GM23338 (cell line): ENCODE measurements around the gene BLOC1S5. TPM values are rescaled to one million over a fixed set of nuclear protein-coding genes. Genes with fewer than 3 reads are reported as not detected.

Experiments
- ATAC-seq: fragments of 200-7000 bp; cut with Tn5 transposase; 3 replicates; pipeline ENCODE4 v1.9.1; 2020
- DNase-seq: peaks from one replicate; pipeline ENCODE4 v3.0.0-alpha.2; 2015; ENCODE audit warnings: low spot score
- H2AFZ ChIP-seq: fragments of 200-600 bp; sonication (generic); 2 replicates; pipeline ENCODE4 v1.8.0; 2016; ENCODE audit warnings: antibody characterized with exemption, mild to moderate bottlenecking, moderate library complexity
- H3F3A ChIP-seq: fragments of 200-600 bp; sonication (generic); replicated peaks from 2 replicates; pipeline ENCODE4 v1.8.0; 2017; ENCODE audit warnings: antibody characterized with exemption, mixed run types, low read depth
- H3K27ac ChIP-seq: fragments of 200-600 bp; sonication (generic); 2 replicates; pipeline ENCODE4 v1.6.1; 2016; ENCODE audit warnings: low read depth
- H3K27me3 ChIP-seq: fragments of 200-600 bp; sonication (generic); 2 replicates; pipeline ENCODE4 v1.8.0; 2016; ENCODE audit warnings: mild to moderate bottlenecking, mixed run types, moderate library complexity; ENCODE audit not compliant: insufficient read depth
- H3K36me3 ChIP-seq: fragments of 200-600 bp; sonication (generic); 2 replicates; pipeline ENCODE4 v1.8.0; 2016; ENCODE audit warnings: mild to moderate bottlenecking; ENCODE audit not compliant: insufficient read depth
- H3K4me1 ChIP-seq: fragments of 200-600 bp; sonication (generic); 2 replicates; pipeline ENCODE4 v1.8.0; 2016; ENCODE audit warnings: mild to moderate bottlenecking, moderate library complexity; ENCODE audit not compliant: insufficient read depth
- H3K4me2 ChIP-seq: fragments of 200-600 bp; sonication (generic); 2 replicates; pipeline ENCODE4 v1.7.1; 2017; ENCODE audit warnings: mixed run types
- H3K4me3 ChIP-seq: fragments of 200-600 bp; sonication (generic); 2 replicates; pipeline ENCODE4 v1.6.1; 2016; ENCODE audit warnings: mixed run types
- H3K79me2 ChIP-seq: fragments of 200-600 bp; sonication (generic); replicated peaks from 2 replicates; pipeline ENCODE4 v1.8.0; 2017; ENCODE audit warnings: mild to moderate bottlenecking; ENCODE audit not compliant: insufficient read depth
- H3K9me2 ChIP-seq: fragments of 200-600 bp; sonication (generic); 2 replicates; pipeline ENCODE4 v1.8.0; 2017; ENCODE audit not compliant: insufficient read depth
- H4K20me1 ChIP-seq: fragments of 200-600 bp; sonication (generic); replicated peaks from 2 replicates; pipeline ENCODE4 v1.8.0; 2017; ENCODE audit warnings: mild to moderate bottlenecking; ENCODE audit not compliant: insufficient read depth
- H3K27ac Mint-ChIP-seq: 2 replicates; pipeline ENCODE4 v1.8.0; 2020; ENCODE audit warnings: inconsistent platforms, mild to moderate bottlenecking, moderate library complexity, mixed read lengths
- H3K27me3 Mint-ChIP-seq: 3 replicates; pipeline ENCODE4 v1.8.0; 2022; ENCODE audit warnings: low read depth, mild to moderate bottlenecking, moderate library complexity, mixed read lengths, inconsistent platforms; ENCODE audit not compliant: insufficient read depth, poor library complexity
- H3K36me3 Mint-ChIP-seq: 3 replicates; pipeline ENCODE4 v1.8.0; 2021; ENCODE audit warnings: low read depth, mild to moderate bottlenecking, inconsistent platforms, moderate library complexity, mixed read lengths
- H3K4me1 Mint-ChIP-seq: 3 replicates; pipeline ENCODE4 v1.8.0; 2020; ENCODE audit warnings: mild to moderate bottlenecking, inconsistent platforms, mixed read lengths
- H3K4me3 Mint-ChIP-seq: 3 replicates; pipeline ENCODE4 v1.8.0; 2021; ENCODE audit warnings: moderate library complexity, mild to moderate bottlenecking, inconsistent platforms, mixed read lengths
- H3K9me3 Mint-ChIP-seq: 3 replicates; pipeline ENCODE4 v1.8.0; 2020; ENCODE audit warnings: moderate library complexity, mild to moderate bottlenecking, inconsistent platforms, mixed read lengths
- CREB1 ChIP-seq: fragments of 250-450 bp; sonication (Bioruptor Pico); IDR thresholded peaks from 2 replicates; pipeline ENCODE4 v1.5.0; 2020; ENCODE audit warnings: low read depth, mild to moderate bottlenecking, moderate library complexity
- ETS1 ChIP-seq: IDR thresholded peaks from 2 replicates; pipeline ENCODE4 v1.6.1; 2016; ENCODE audit warnings: antibody characterized with exemption
- EZH2 ChIP-seq: fragments of 200-600 bp; sonication (generic); IDR thresholded peaks from one replicate; pipeline ENCODE4 v1.8.0; 2017; ENCODE audit warnings: antibody characterized with exemption, mild to moderate bottlenecking, low read depth; ENCODE audit not compliant: unreplicated experiment
- EZH2phosphoT487 ChIP-seq: fragments of 200-600 bp; sonication (generic); IDR thresholded peaks from one replicate; pipeline ENCODE4 v1.8.1; 2018; ENCODE audit warnings: antibody characterized with exemption; ENCODE audit not compliant: unreplicated experiment
- NANOG ChIP-seq: IDR thresholded peaks from 2 replicates; pipeline ENCODE4 v1.6.1; 2016; ENCODE audit warnings: antibody characterized with exemption, borderline replicate concordance
- POLR2AphosphoS5 ChIP-seq: IDR thresholded peaks from 2 replicates; pipeline ENCODE4 v1.6.1; 2016; ENCODE audit warnings: antibody characterized with exemption, low read depth
- REST ChIP-seq: IDR thresholded peaks from one replicate; pipeline ENCODE4 v1.6.1; 2018; ENCODE audit warnings: antibody characterized with exemption; ENCODE audit not compliant: unreplicated experiment
- STAT1 ChIP-seq: IDR thresholded peaks from one replicate; pipeline ENCODE4 v1.6.1; 2016; ENCODE audit warnings: antibody characterized with exemption; ENCODE audit not compliant: unreplicated experiment
- ZNF114 ChIP-seq: fragments of 250-450 bp; sonication (Bioruptor Pico); IDR thresholded peaks from 2 replicates; pipeline ENCODE4 v1.5.0; 2020; ENCODE audit warnings: mild to moderate bottlenecking, moderate library complexity
- ZNF462 ChIP-seq: fragments of 250-450 bp; sonication (Bioruptor Pico); IDR thresholded peaks from 2 replicates; pipeline ENCODE4 v1.5.0; 2020; ENCODE audit warnings: mild to moderate bottlenecking, moderate library complexity
- polyA plus RNA-seq: library from polyadenylated mRNA; unstranded; fragments of >200 nt; fragmentation: Nextera tagmentation; extraction: Ambion mirVana; gene quantifications from 2 replicates; pipeline ENCODE4 v1.2.1, GENCODE V29; 2016
- total RNA-seq: library from RNA; depleted of rRNA; stranded (reverse); fragments of >200 nt; shearing (Covaris generic); gene quantifications from 2 replicates; pipeline ENCODE4 v1.2.3, GENCODE V29; 2014

The BLOC1S5 gene
- total and polyA plus RNA-seq, 2 experiments from 2014 or later: 14.9 to 16.6 TPM

DNA sequence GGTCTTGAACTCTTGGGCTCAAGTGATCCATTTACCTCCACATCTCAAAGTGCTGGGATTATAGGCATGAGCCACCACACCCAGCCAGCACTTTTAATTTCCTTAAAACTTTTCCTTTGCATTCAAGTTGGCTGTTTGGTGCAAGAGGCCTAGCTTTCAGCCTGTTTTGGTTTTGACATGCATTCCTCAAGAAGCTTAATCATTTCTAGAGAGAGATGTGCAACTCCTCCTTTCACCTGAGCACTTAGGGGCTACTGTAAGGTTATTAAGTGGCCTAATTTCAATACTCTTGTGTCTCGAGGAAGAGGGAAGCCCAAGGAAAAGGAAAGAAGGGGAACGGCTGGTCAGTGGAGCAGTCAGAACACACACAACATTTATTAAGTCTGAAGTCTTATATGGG, 13.8 kb upstream of the BLOC1S5 start:
- H3F3A ChIP-seq: no peaks in the 10 kb centered on the region
- H3K4me1 ChIP-seq: no peaks in the 10 kb centered on the region; the same call in 1 of the 2 replicates
- peaks cover 18% of the 10 kb centered on the region for H4K20me1 ChIP-seq
- no peak overlapping the region for H3K27ac Mint-ChIP-seq
- H3K4me3 Mint-ChIP-seq: no peak overlapping the region
- peaks cover 5% of the 10 kb centered on the region; the same call in 1 of the 2 replicates for H3K9me2 ChIP-seq
- no peak overlapping the region for H3K4me3 ChIP-seq
- peaks cover 3% of the 10 kb centered on the region for H3K27me3 Mint-ChIP-seq
- no peak for DNase-seq
- H3K36me3 Mint-ChIP-seq: peaks cover 36% of the 10 kb centered on the region
- no peak overlapping the region for H3K4me2 ChIP-seq
- peaks cover 3% of the 10 kb centered on the region; the same call in 1 of the 2 replicates for H3K79me2 ChIP-seq
- TF ChIP-seq STAT1 (no peak), ETS1 (no peak), ZNF462 (CRISPR knock-in tag) (no peak), CREB1 (CRISPR knock-in tag) (no peak), EZH2phosphoT487 (no peak), REST (no peak), NANOG (no peak), EZH2 (no peak), ZNF114 (CRISPR knock-in tag) (no peak), POLR2AphosphoS5 (no peak)
- H3K9me3 Mint-ChIP-seq: no peaks in the 10 kb centered on the region; the same call in 2 of the 3 replicates
- H3K27ac ChIP-seq: no peak overlapping the region
- no peak overlapping the region for H2AFZ ChIP-seq
- peaks cover 4% of the 10 kb centered on the region; the same call in 2 of the 3 replicates for H3K4me1 Mint-ChIP-seq
- peaks cover 5% of the 10 kb centered on the region for H3K36me3 ChIP-seq
- H3K27me3 ChIP-seq: no peaks in the 10 kb centered on the region
- no peak for ATAC-seq
